BLaER1 (cell line): ENCODE measurements around the gene FOXK1.

Experiments used
- H3K27ac ChIP-seq: shearing (Covaris generic); formaldehyde crosslinking; 2 replicates; pipeline ENCODE4 v1.8.1; 2022
- H3K27me3 ChIP-seq: shearing (Covaris generic); formaldehyde crosslinking; 2 replicates; pipeline ENCODE4 v1.8.1; 2022
- H3K36me3 ChIP-seq: shearing (Covaris generic); formaldehyde crosslinking; 2 replicates; pipeline ENCODE4 v1.8.1; 2022
- H3K4me1 ChIP-seq: shearing (Covaris generic); formaldehyde crosslinking; 2 replicates; pipeline ENCODE4 v1.8.1; 2022
- H3K4me2 ChIP-seq: shearing (Covaris generic); formaldehyde crosslinking; 2 replicates; pipeline ENCODE4 v1.8.1; 2022
- H3K4me3 ChIP-seq: shearing (Covaris generic); formaldehyde crosslinking; 2 replicates; pipeline ENCODE4 v1.8.1; 2022
- H3K9ac ChIP-seq: shearing (Covaris generic); formaldehyde crosslinking; 2 replicates; pipeline ENCODE4 v1.8.1; 2022
- H3K9me3 ChIP-seq: shearing (Covaris generic); formaldehyde crosslinking; 2 replicates; pipeline ENCODE4 v1.8.1; 2022
- H4K20me1 ChIP-seq: shearing (Covaris generic); formaldehyde crosslinking; 2 replicates; pipeline ENCODE4 v1.8.1; 2022
- Cebpa-rat ChIP-seq: shearing (Covaris generic); IDR thresholded peaks from 2 replicates; pipeline ENCODE4 v1.8.1; 2022

FOXK1 gene

GRCh38 chr7:4781366-4782069 lies 99.4 kb downstream of the FOXK1 start:
- Histone ChIP-seq H3K4me1 (peaks cover 10% of the 10 kb centered on the region), H3K4me3 (no peak overlapping the region), H3K27me3 (no peaks in the 10 kb centered on the region), H3K4me2 (no peak overlapping the region), H4K20me1 (peaks cover 71% of the 10 kb centered on the region), H3K36me3 (peaks cover 89% of the 10 kb centered on the region), H3K9me3 (no peaks in the 10 kb centered on the region), H3K9ac (no peak overlapping the region), H3K27ac (no peak overlapping the region)
- TF ChIP-seq Cebpa-rat, result no peak

GRCh38 chr7:4782333-4783291 lies 100.5 kb downstream of the FOXK1 start:
- H3K9ac ChIP-seq, result no peak overlapping the region
- peaks cover 89% of the 10 kb centered on the region for H3K36me3 ChIP-seq
- H3K27ac ChIP-seq, result no peak overlapping the region
- no peak overlapping the region for H3K4me2 ChIP-seq
- no peaks in the 10 kb centered on the region for H3K27me3 ChIP-seq
- no peak overlapping the region for H3K4me3 ChIP-seq
- H3K4me1 ChIP-seq, result 0 out of 2 replicates have a peak, but pooled peaks cover 4% of the 10 kb centered on the region
- H4K20me1 ChIP-seq, result peaks cover 62% of the 10 kb centered on the region
- no peaks in the 10 kb centered on the region for H3K9me3 ChIP-seq
- no peak for TF ChIP-seq Cebpa-rat

GRCh38 chr7:4783292-4783652 lies 101.2 kb downstream of the FOXK1 start:
- Histone ChIP-seq H3K9me3 (no peaks in the 10 kb centered on the region), H3K27ac (no peak overlapping the region), H3K4me2 (no peak overlapping the region), H3K9ac (no peak overlapping the region), H3K36me3 (peaks cover 89% of the 10 kb centered on the region), H3K27me3 (no peaks in the 10 kb centered on the region), H4K20me1 (peaks cover 58% of the 10 kb centered on the region), H3K4me3 (no peak overlapping the region), H3K4me1 (no peaks in the 10 kb centered on the region)
- no peak for TF ChIP-seq Cebpa-rat

GRCh38 chr7:4783762-4784351 lies 101.8 kb downstream of the FOXK1 start:
- Histone ChIP-seq H3K4me2 (no peak overlapping the region), H3K36me3 (peaks cover 94% of the 10 kb centered on the region), H3K27me3 (no peaks in the 10 kb centered on the region), H3K9me3 (no peaks in the 10 kb centered on the region), H3K4me3 (no peak overlapping the region), H4K20me1 (peaks cover 61% of the 10 kb centered on the region), H3K9ac (no peak overlapping the region), H3K27ac (no peak overlapping the region), H3K4me1 (no peaks in the 10 kb centered on the region)
- TF ChIP-seq Cebpa-rat, result no peak

- Histone ChIP-seq H3K27ac (no peak overlapping the region), H4K20me1 (peaks cover 59% of the 10 kb centered on the region), H3K4me2 (no peak overlapping the region), H3K4me1 (no peaks in the 10 kb centered on the region), H3K4me3 (no peak overlapping the region), H3K9me3 (no peaks in the 10 kb centered on the region), H3K36me3 (peaks cover 100% of the 10 kb centered on the region), H3K9ac (no peak overlapping the region), H3K27me3 (no peaks in the 10 kb centered on the region)
- no peak for TF ChIP-seq Cebpa-rat
These were observed 102.7 kb downstream of the FOXK1 start for GRCh38 chr7:4784799-4785198.

GRCh38 chr7:4785371-4785770 lies 103.3 kb downstream of the FOXK1 start:
- H3K4me2 ChIP-seq, result no peak overlapping the region
- no peaks in the 10 kb centered on the region for H3K4me1 ChIP-seq
- H3K4me3 ChIP-seq, result no peak overlapping the region
- H3K27me3 ChIP-seq, result no peaks in the 10 kb centered on the region
- TF ChIP-seq Cebpa-rat, result no peak
- H3K9ac ChIP-seq, result no peak overlapping the region
- peaks cover 56% of the 10 kb centered on the region for H4K20me1 ChIP-seq
- H3K36me3 ChIP-seq, result peaks cover 98% of the 10 kb centered on the region
- H3K9me3 ChIP-seq, result no peaks in the 10 kb centered on the region
- no peak overlapping the region for H3K27ac ChIP-seq

- peaks cover 56% of the 10 kb centered on the region for H4K20me1 ChIP-seq
- no peak overlapping the region for H3K4me2 ChIP-seq
- no peak for TF ChIP-seq Cebpa-rat
- H3K4me1 ChIP-seq, result peaks cover 3% of the 10 kb centered on the region
- no peak overlapping the region for H3K9ac ChIP-seq
- H3K27me3 ChIP-seq, result no peaks in the 10 kb centered on the region
- no peaks in the 10 kb centered on the region for H3K9me3 ChIP-seq
- H3K36me3 ChIP-seq, result peaks cover 98% of the 10 kb centered on the region
- H3K27ac ChIP-seq, result no peak overlapping the region
- H3K4me3 ChIP-seq, result no peak overlapping the region
These were observed 103.9 kb downstream of the FOXK1 start for GRCh38 chr7:4786015-4786414.

GRCh38 chr7:4787541-4787940 lies 105.4 kb downstream of the FOXK1 start:
- peaks cover 53% of the 10 kb centered on the region for H4K20me1 ChIP-seq
- H3K36me3 ChIP-seq, result peaks cover 90% of the 10 kb centered on the region
- H3K9ac ChIP-seq, result no peak overlapping the region
- no peak overlapping the region for H3K4me3 ChIP-seq
- no peak overlapping the region for H3K4me2 ChIP-seq
- H3K9me3 ChIP-seq, result no peaks in the 10 kb centered on the region
- peaks cover 16% of the 10 kb centered on the region for H3K4me1 ChIP-seq
- TF ChIP-seq Cebpa-rat, result no peak
- H3K27me3 ChIP-seq, result no peaks in the 10 kb centered on the region
- no peak overlapping the region for H3K27ac ChIP-seq

GRCh38 chr7:4787947-4788626 lies 106.0 kb downstream of the FOXK1 start:
- peaks cover 84% of the 10 kb centered on the region for H3K36me3 ChIP-seq
- no peaks in the 10 kb centered on the region for H3K27me3 ChIP-seq
- no peaks in the 10 kb centered on the region for H3K9me3 ChIP-seq
- H3K27ac ChIP-seq, result no peak overlapping the region
- no peak overlapping the region for H3K4me3 ChIP-seq
- H3K4me2 ChIP-seq, result no peak overlapping the region
- H3K9ac ChIP-seq, result no peak overlapping the region
- H3K4me1 ChIP-seq, result peaks cover 22% of the 10 kb centered on the region
- peaks cover 47% of the 10 kb centered on the region for H4K20me1 ChIP-seq
- no peak for TF ChIP-seq Cebpa-rat
